Neural cell (in vitro differentiated cells): ENCODE measurements around the gene PBX1. TPM values are rescaled to one million over a fixed set of nuclear protein-coding genes. Genes with fewer than 3 reads are reported as not detected.

Experiments
- H2AFZ ChIP-seq: fragments of 200-600, 300-800 bp; sonication (generic), shearing (Covaris generic); 2 replicates; pipeline ENCODE4 v1.6.0; 2014; ENCODE audit warnings: low read depth, mild to moderate bottlenecking, antibody characterized with exemption, low read length, moderate library complexity
- H3F3A ChIP-seq: fragments of 200-600 bp; shearing (Covaris generic); 2 replicates; pipeline ENCODE4 v1.6.1; 2016; ENCODE audit warnings: mild to moderate bottlenecking, moderate library complexity, mixed read lengths, antibody characterized with exemption, low read length; ENCODE audit not compliant: insufficient read depth, poor library complexity, severe bottlenecking
- H3K27ac ChIP-seq: fragments of 200-600, 300-800 bp; sonication (generic), shearing (Covaris generic); 2 replicates; pipeline ENCODE4 v1.5.1; 2014; ENCODE audit warnings: mild to moderate bottlenecking, low read length, moderate library complexity
- H3K27me3 ChIP-seq: fragments of 300-800, 200-600 bp; sonication (generic), shearing (Covaris generic); 2 replicates; pipeline ENCODE4 v1.6.0; 2014; ENCODE audit warnings: mild to moderate bottlenecking, low read depth, low read length, moderate library complexity; ENCODE audit not compliant: insufficient read depth
- H3K36me3 ChIP-seq: fragments of 300-800, 200-600 bp; sonication (generic), shearing (Covaris generic); 2 replicates; pipeline ENCODE4 v1.5.1; 2014; ENCODE audit warnings: mild to moderate bottlenecking, antibody characterized with exemption, low read length, moderate library complexity; ENCODE audit not compliant: insufficient read depth
- H3K4me2 ChIP-seq: fragments of 300-800, 200-600 bp; sonication (generic), shearing (Covaris generic); 2 replicates; pipeline ENCODE4 v1.6.0; 2014; ENCODE audit warnings: mild to moderate bottlenecking, low read length
- H3K4me3 ChIP-seq: fragments of 300-800, 200-600 bp; sonication (generic), shearing (Covaris generic); 2 replicates; pipeline ENCODE4 v1.5.1; 2014; ENCODE audit warnings: mild to moderate bottlenecking, low read length, moderate library complexity
- H3K79me2 ChIP-seq: fragments of 200-600 bp; shearing (Covaris generic); replicated peaks from 2 replicates; pipeline ENCODE4 v1.6.0; 2014; ENCODE audit warnings: mild to moderate bottlenecking, low read length, moderate library complexity; ENCODE audit not compliant: insufficient read depth
- H3K9ac ChIP-seq: fragments of 300-800, 200-600 bp; sonication (generic), shearing (Covaris generic); 2 replicates; pipeline ENCODE4 v1.6.1; 2016; ENCODE audit warnings: mild to moderate bottlenecking, low read length, mixed read lengths
- H3K9me2 ChIP-seq: fragments of 200-600 bp; shearing (Covaris generic); 2 replicates; pipeline ENCODE4 v1.6.1; 2016; ENCODE audit warnings: mild to moderate bottlenecking, low read length, mixed read lengths; ENCODE audit not compliant: insufficient read depth
- H3K9me3 ChIP-seq: fragments of 200-600, 300-800 bp; sonication (generic), shearing (Covaris generic); 2 replicates; pipeline ENCODE4 v1.6.1; 2016; ENCODE audit warnings: mild to moderate bottlenecking, mixed run types, low read length, moderate library complexity, mixed read lengths
- H4K20me1 ChIP-seq: fragments of 200-600 bp; shearing (Covaris generic); 2 replicates; pipeline ENCODE4 v1.6.1; 2016; ENCODE audit warnings: mild to moderate bottlenecking, mixed run types; ENCODE audit not compliant: insufficient read depth
- EP300 ChIP-seq: fragments of 450-650 bp; conservative IDR thresholded peaks from 2 replicates; pipeline ENCODE4 v1.6.1; 2014; ENCODE audit warnings: antibody characterized with exemption, mild to moderate bottlenecking, moderate library complexity; ENCODE audit not compliant: poor library complexity, severe bottlenecking
- EZH2 ChIP-seq: fragments of 200-600, 300-800 bp; shearing (Covaris generic), sonication (generic); IDR thresholded peaks from 2 replicates; pipeline ENCODE4 v1.6.1; 2014; ENCODE audit warnings: antibody characterized with exemption, low read length, borderline replicate concordance, mild to moderate bottlenecking; ENCODE audit not compliant: insufficient read depth, poor library complexity, severe bottlenecking
- MXI1 ChIP-seq: fragments of 450-650 bp; conservative IDR thresholded peaks from 2 replicates; pipeline ENCODE4 v1.6.1; 2014; ENCODE audit warnings: antibody characterized with exemption, mild to moderate bottlenecking; ENCODE audit not compliant: poor library complexity, severe bottlenecking
- POLR2AphosphoS5 ChIP-seq: IDR thresholded peaks from 2 replicates; pipeline ENCODE4 v1.6.1; 2012
- SMC3 ChIP-seq: fragments of 450-650 bp; conservative IDR thresholded peaks from 2 replicates; pipeline ENCODE4 v1.6.1; 2014; ENCODE audit warnings: antibody characterized with exemption, mild to moderate bottlenecking, moderate library complexity; ENCODE audit not compliant: poor library complexity
- polyA plus RNA-seq: library from polyadenylated mRNA; depleted of rRNA; stranded (reverse); fragments of >200 nt; gene quantifications from 2 replicates; pipeline ENCODE4 v1.2.3, GENCODE V29; 2014
- TF ChIP-seq, protein P1 (sequence below): fragments of 450-650 bp; IDR thresholded peaks from 2 replicates; pipeline ENCODE4 v1.5.1; 2014; ENCODE audit warnings: antibody characterized with exemption, mild to moderate bottlenecking, moderate library complexity; ENCODE audit not compliant: poor library complexity, severe bottlenecking
- TF ChIP-seq, protein P2 (sequence below): IDR thresholded peaks from 2 replicates; pipeline ENCODE4 v1.6.1; 2012; ENCODE audit warnings: borderline replicate concordance

PBX1 gene
- polyA plus RNA-seq, 1 donor from 2014 or later = 42.4 TPM

DNA sequence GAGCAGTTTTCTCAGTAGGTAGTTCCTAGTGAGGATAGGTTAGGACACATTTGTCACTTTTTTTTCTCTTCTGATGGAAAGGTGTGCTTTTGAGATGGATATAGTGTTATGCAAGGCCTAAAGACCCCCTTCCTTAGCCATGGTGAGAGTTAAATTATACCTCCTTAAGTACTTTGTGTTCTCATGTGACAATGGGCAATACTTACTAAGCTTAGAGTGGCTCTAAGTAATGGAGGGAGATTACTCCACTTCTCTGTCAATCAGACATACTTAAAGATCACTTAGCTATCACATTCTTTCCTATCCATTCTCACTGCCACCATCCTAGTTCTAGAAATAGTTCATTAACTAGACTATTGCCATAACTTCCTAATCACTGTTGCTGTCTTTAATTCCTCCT, 265.6 kb downstream of the PBX1 start:
- TF ChIP-seq, protein P1, sequence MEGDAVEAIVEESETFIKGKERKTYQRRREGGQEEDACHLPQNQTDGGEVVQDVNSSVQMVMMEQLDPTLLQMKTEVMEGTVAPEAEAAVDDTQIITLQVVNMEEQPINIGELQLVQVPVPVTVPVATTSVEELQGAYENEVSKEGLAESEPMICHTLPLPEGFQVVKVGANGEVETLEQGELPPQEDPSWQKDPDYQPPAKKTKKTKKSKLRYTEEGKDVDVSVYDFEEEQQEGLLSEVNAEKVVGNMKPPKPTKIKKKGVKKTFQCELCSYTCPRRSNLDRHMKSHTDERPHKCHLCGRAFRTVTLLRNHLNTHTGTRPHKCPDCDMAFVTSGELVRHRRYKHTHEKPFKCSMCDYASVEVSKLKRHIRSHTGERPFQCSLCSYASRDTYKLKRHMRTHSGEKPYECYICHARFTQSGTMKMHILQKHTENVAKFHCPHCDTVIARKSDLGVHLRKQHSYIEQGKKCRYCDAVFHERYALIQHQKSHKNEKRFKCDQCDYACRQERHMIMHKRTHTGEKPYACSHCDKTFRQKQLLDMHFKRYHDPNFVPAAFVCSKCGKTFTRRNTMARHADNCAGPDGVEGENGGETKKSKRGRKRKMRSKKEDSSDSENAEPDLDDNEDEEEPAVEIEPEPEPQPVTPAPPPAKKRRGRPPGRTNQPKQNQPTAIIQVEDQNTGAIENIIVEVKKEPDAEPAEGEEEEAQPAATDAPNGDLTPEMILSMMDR = no peak
- TF ChIP-seq EP300 (peak; percentile 83), POLR2AphosphoS5 (peak; percentile 81), SMC3 (no peak)
- TF ChIP-seq, protein P2, sequence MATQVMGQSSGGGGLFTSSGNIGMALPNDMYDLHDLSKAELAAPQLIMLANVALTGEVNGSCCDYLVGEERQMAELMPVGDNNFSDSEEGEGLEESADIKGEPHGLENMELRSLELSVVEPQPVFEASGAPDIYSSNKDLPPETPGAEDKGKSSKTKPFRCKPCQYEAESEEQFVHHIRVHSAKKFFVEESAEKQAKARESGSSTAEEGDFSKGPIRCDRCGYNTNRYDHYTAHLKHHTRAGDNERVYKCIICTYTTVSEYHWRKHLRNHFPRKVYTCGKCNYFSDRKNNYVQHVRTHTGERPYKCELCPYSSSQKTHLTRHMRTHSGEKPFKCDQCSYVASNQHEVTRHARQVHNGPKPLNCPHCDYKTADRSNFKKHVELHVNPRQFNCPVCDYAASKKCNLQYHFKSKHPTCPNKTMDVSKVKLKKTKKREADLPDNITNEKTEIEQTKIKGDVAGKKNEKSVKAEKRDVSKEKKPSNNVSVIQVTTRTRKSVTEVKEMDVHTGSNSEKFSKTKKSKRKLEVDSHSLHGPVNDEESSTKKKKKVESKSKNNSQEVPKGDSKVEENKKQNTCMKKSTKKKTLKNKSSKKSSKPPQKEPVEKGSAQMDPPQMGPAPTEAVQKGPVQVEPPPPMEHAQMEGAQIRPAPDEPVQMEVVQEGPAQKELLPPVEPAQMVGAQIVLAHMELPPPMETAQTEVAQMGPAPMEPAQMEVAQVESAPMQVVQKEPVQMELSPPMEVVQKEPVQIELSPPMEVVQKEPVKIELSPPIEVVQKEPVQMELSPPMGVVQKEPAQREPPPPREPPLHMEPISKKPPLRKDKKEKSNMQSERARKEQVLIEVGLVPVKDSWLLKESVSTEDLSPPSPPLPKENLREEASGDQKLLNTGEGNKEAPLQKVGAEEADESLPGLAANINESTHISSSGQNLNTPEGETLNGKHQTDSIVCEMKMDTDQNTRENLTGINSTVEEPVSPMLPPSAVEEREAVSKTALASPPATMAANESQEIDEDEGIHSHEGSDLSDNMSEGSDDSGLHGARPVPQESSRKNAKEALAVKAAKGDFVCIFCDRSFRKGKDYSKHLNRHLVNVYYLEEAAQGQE = peak; percentile 39
- H3F3A ChIP-seq = peaks cover 6% of the 10 kb centered on the region
- H3K27me3 ChIP-seq = no peaks in the 10 kb centered on the region
- no peaks in the 10 kb centered on the region for H3K9me2 ChIP-seq
- H3K79me2 ChIP-seq = no peaks in the 10 kb centered on the region
- no peak overlapping the region for H3K4me2 ChIP-seq
- H3K9me3 ChIP-seq = no peaks in the 10 kb centered on the region
- H3K36me3 ChIP-seq = peaks cover 19% of the 10 kb centered on the region
- H3K4me3 ChIP-seq = no peak overlapping the region
- no peaks in the 10 kb centered on the region for H4K20me1 ChIP-seq
- peak overlapping the region; percentile 69 for H3K27ac ChIP-seq
- H3K9ac ChIP-seq = peak overlapping the region; percentile 21
- H2AFZ ChIP-seq = no peak overlapping the region

DNA sequence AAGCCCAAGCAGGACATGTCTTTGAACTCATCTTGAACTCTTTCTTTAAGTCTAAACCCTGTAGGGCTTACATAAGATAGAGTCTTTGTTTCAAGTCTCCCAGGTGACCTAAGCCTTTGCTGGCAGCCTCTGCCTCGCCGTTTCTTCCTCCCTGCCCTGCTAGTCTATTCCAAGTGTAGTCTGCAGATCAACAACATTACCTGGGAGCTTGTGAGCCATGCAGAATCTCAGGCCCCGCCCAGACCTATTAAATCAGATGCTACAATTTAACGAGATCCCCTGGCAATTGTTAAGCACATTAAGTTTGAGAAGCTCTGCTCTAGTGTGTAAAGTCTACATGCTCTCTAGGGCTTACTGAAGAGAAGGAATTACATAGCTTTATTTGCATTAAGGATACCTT, 271.6 kb downstream of the PBX1 start:
- peaks cover 9% of the 10 kb centered on the region for H3F3A ChIP-seq
- TF ChIP-seq EZH2 (no peak), EP300 (no peak), MXI1 (no peak), SMC3 (no peak)
- TF ChIP-seq, protein P2 = no peak
- TF ChIP-seq, protein P1 = no peak
- no peak overlapping the region for H3K4me2 ChIP-seq
- H3K9me3 ChIP-seq = no peaks in the 10 kb centered on the region
- peaks cover 10% of the 10 kb centered on the region for H3K79me2 ChIP-seq
- no peaks in the 10 kb centered on the region for H4K20me1 ChIP-seq
- peaks cover 5% of the 10 kb centered on the region for H3K36me3 ChIP-seq
- H3K27ac ChIP-seq = peak overlapping the region; percentile 32
- no peak overlapping the region for H3K4me3 ChIP-seq
- no peaks in the 10 kb centered on the region for H3K27me3 ChIP-seq
- H3K9me2 ChIP-seq = no peaks in the 10 kb centered on the region
- H2AFZ ChIP-seq = no peak overlapping the region
- H3K9ac ChIP-seq = no peak overlapping the region
